Measurements from ENCODE around the gene LIPE.

The LIPE gene

DNA sequence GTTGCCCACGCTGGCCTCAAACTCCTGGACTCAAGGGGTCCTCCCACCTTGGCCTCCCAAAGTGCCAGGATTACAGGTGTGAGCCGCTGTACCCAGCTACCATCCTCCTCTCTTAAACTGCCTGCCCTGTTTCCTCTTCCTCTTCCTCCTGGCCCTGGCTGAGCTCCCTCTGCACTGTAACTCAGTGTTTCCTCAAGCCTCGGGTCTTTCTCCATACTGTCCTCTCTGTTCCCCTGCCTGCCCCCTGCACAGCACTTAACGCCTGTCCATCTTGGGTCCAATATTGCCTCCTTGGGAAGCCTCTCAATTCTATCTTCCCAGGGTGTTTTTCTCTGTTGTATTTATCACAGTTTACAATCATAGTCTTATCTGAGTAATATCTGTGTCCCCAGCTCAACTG lies 6.1 kb downstream of the LIPE start:
- Histone ChIP-seq H3K4me1 (ENCODE audit: insufficient read depth, low read length) (peaks cover 12% of the 10 kb centered on the region), H3K9me3 (ENCODE audit: low read length) (no peaks in the 10 kb centered on the region), H3K4me3 (ENCODE audit: low read length) (no peak overlapping the region), H3K36me3 (ENCODE audit: insufficient read depth, low read length) (no peaks in the 10 kb centered on the region), H2AFZ (ENCODE audit: low read depth, low read length) (no peak overlapping the region), H3K27me3 (ENCODE audit: insufficient read depth, low read length) (no peaks in the 10 kb centered on the region)

DNA sequence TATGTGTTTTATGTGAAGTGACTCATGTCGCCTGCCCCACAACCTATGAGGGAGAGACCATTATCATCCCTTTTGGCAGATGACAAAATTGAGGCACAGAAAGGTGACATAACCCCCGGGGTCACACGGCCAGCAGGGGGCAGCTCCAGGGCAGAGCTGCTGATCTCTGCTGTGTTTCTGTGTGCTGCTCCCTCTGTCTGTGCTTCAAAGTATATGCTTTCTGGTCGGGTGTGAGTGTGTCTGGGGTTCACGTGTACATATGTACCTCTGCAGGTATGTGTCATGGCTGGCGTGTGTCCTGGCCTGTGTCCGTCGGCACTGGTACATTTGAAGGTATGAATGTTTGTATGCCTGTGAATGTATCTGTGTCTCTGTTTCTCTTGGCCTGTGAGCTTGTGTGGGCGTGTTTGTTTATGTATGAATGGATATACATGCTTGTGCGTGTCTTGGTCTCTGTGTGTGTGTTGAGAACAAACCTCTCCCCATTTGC lies 7.1 kb downstream of the LIPE start:
- H3K27me3 ChIP-seq (ENCODE audit: insufficient read depth, low read length) = no peaks in the 10 kb centered on the region
- no peak overlapping the region for H3K4me3 ChIP-seq (ENCODE audit: low read length)
- H2AFZ ChIP-seq (ENCODE audit: low read depth, low read length) = no peak overlapping the region
- H3K4me1 ChIP-seq (ENCODE audit: insufficient read depth, low read length) = peaks cover 12% of the 10 kb centered on the region
- no peaks in the 10 kb centered on the region for H3K36me3 ChIP-seq (ENCODE audit: insufficient read depth, low read length)
- no peaks in the 10 kb centered on the region for H3K9me3 ChIP-seq (ENCODE audit: low read length)

DNA sequence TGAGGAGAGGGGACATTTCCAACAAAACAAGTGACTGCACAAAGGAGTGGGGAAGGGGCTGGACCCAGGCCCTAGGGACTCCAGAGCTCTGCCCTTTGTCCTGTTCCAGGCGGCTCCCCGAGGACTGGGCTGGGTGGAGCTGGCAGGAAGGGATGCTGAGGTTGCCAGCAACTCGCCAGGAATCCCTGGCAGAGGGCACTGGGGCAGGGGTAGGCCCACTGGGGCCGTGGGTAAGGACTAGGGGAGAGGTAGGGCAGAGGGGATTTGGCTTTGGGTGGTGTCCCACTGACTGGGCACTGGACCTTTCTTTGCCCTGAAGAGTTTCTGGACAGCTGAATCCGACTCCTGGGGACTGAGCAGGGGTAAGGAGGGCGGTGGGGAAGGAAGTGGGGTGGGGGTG lies 7.9 kb downstream of the LIPE start:
- Histone ChIP-seq H3K36me3 (ENCODE audit: insufficient read depth, low read length) (peaks cover 2% of the 10 kb centered on the region), H3K4me1 (ENCODE audit: insufficient read depth, low read length) (peaks cover 12% of the 10 kb centered on the region), H3K9me3 (ENCODE audit: low read length) (no peaks in the 10 kb centered on the region), H2AFZ (ENCODE audit: low read depth, low read length) (no peak overlapping the region), H3K4me3 (ENCODE audit: low read length) (no peak overlapping the region), H3K27me3 (ENCODE audit: insufficient read depth, low read length) (no peaks in the 10 kb centered on the region)

DNA sequence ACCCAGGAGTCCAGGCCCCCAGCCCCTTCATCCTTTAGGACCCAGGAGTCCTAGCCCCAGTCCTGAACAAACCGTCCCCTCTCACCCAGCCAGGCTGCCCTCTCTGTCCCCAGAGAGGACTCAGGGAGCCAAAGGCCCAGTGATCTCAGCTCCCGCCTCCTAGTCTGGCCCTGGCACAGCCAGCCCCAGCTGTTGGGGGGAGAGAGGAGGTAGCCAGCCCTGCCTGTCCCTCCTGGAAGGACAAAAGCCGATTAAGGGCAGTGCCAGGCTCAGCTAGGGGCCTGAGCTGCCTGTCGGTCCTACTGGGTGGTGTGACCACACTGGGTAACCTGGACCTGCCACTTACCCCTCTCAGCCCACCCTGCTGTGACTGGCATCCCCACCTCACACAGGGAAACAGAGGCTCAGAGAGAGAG lies 14.5 kb downstream of the LIPE start:
- H3K27me3 ChIP-seq (ENCODE audit: insufficient read depth, low read length) = no peaks in the 10 kb centered on the region
- H3K36me3 ChIP-seq (ENCODE audit: insufficient read depth, low read length) = peaks cover 14% of the 10 kb centered on the region
- no peak overlapping the region for H3K4me3 ChIP-seq (ENCODE audit: low read length)
- H3K4me1 ChIP-seq (ENCODE audit: insufficient read depth, low read length) = no peaks in the 10 kb centered on the region
- no peaks in the 10 kb centered on the region for H3K9me3 ChIP-seq (ENCODE audit: low read length)
- H2AFZ ChIP-seq (ENCODE audit: low read depth, low read length) = no peak overlapping the region

DNA sequence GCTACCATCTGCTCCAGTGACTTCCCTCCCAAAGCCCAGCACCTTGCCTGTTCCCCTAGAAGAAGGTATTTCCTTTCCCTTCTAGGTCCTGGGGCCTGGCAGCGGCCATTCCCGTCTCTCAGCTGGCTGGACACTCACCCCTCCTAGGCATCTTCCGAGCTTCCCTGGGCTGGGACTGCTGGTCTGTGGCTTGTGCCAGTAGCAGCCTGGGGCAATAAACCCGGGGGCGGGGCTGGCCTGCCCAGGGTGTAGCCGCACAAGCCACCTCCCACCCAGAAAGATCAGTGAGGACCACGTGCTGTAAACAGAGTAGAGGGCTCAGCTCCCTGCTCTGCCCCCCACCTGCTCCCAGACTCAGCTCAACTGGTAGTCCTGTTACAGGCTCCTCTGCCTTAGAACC lies 15.0 kb downstream of the LIPE start:
- Histone ChIP-seq H3K4me3 (ENCODE audit: low read length) (no peak overlapping the region), H3K4me1 (ENCODE audit: insufficient read depth, low read length) (no peaks in the 10 kb centered on the region), H2AFZ (ENCODE audit: low read depth, low read length) (no peak overlapping the region), H3K36me3 (ENCODE audit: insufficient read depth, low read length) (peaks cover 18% of the 10 kb centered on the region), H3K9me3 (ENCODE audit: low read length) (no peaks in the 10 kb centered on the region), H3K27me3 (ENCODE audit: insufficient read depth, low read length) (no peaks in the 10 kb centered on the region)

DNA sequence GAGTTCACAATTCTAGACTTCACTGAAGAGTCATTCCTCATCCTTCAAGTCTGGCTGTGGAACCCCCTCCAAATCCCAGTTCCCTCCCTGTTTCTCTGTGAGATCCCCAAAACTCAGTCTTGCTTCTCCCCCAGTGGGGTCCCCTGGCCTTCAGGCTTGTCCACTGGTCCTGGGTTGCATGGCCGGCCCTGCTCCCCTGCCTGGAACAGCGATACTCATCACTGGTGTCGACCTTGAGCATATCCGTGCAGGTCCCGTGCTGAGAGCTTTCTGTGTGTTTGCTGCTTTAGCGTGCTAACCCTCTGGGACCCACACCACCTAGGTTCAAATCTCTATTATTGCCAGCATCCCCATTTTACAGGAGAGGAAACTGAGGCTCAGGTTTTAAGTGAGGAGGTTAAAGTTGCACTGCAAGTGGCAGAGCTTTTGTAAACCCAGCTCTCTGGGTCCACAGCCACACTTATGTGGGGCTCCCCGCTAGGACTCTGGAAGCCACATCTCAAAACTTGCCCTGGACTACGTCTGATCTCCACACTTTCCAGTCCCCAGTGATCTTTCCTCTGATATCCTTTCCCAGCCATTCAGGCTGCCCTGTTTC lies 15.5 kb downstream of the LIPE start:
- Histone ChIP-seq H3K27me3 (ENCODE audit: insufficient read depth, low read length) (no peaks in the 10 kb centered on the region), H3K36me3 (ENCODE audit: insufficient read depth, low read length) (peaks cover 22% of the 10 kb centered on the region), H3K4me1 (ENCODE audit: insufficient read depth, low read length) (no peaks in the 10 kb centered on the region), H3K9me3 (ENCODE audit: low read length) (no peaks in the 10 kb centered on the region), H3K4me3 (ENCODE audit: low read length) (no peak overlapping the region), H2AFZ (ENCODE audit: low read depth, low read length) (no peak overlapping the region)

DNA sequence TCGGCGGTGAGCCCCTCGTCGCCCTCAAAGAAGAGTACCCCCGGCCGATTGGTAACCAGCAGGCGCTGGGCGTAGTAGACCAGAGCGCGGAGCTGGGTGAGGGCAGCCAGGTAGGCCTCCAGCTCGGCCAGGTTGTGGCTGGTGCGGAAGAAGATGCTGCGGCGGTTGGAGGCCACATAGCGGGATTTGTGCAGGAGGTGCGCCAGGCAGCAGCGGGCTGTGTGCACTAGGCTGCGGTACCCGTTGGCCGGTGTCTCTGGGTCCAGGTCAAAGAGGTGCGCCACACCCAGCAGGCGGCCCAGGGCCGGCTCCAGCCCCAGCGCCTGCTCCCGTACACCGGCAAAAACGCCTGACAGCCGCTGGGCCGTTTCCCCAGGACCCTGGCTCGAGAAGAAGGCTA lies 16.8 kb downstream of the LIPE start:
- H3K27me3 ChIP-seq (ENCODE audit: insufficient read depth, low read length) = no peaks in the 10 kb centered on the region
- no peak overlapping the region for H3K4me3 ChIP-seq (ENCODE audit: low read length)
- H3K36me3 ChIP-seq (ENCODE audit: insufficient read depth, low read length) = peaks cover 31% of the 10 kb centered on the region
- H2AFZ ChIP-seq (ENCODE audit: low read depth, low read length) = no peak overlapping the region
- no peaks in the 10 kb centered on the region for H3K9me3 ChIP-seq (ENCODE audit: low read length)
- no peaks in the 10 kb centered on the region for H3K4me1 ChIP-seq (ENCODE audit: insufficient read depth, low read length)

DNA sequence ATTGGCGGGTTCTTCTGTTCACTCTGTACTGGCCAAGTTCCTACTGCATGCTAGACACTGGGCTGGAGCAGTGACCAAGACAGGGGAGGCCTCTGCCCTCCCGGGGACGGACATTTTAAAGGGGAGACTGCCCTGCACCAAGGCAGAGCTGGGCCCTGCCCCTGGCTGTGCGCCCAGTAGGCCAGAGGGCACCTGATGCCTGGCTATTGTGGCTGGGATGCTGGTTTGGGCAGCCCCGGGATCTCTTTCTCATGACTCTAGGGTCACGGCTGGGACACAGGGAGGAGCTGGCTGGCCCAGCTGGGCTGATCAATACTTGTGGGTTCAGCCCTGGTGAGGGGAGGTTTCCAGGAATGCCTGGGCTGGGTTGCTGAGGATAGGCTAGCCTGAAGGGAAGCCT lies 17.7 kb downstream of the LIPE start:
- no peaks in the 10 kb centered on the region for H3K9me3 ChIP-seq (ENCODE audit: low read length)
- H2AFZ ChIP-seq (ENCODE audit: low read depth, low read length) = no peak overlapping the region
- no peaks in the 10 kb centered on the region for H3K27me3 ChIP-seq (ENCODE audit: insufficient read depth, low read length)
- H3K4me1 ChIP-seq (ENCODE audit: insufficient read depth, low read length) = no peaks in the 10 kb centered on the region
- H3K36me3 ChIP-seq (ENCODE audit: insufficient read depth, low read length) = peaks cover 38% of the 10 kb centered on the region
- H3K4me3 ChIP-seq (ENCODE audit: low read length) = no peak overlapping the region

DNA sequence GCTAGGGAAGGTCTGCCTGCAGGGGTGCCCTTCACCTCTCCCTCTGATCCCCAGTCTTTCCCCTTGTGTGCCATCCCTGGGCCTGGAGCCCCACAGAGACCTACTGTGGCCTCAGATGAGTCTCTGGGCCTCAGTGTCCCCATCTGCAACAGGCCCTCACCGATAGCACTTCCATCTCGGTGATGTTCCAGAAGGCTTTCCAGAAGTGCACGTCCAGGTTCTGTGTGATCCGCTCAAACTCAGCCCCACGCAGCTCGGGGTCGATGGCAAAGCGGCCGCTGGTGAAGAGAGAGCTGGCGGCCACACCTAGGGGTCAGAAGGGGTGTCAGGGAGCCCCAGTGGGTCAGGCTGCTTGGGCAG lies 19.4 kb downstream of the LIPE start:
- H3K4me1 ChIP-seq (ENCODE audit: insufficient read depth, low read length) = peaks cover 3% of the 10 kb centered on the region
- no peaks in the 10 kb centered on the region for H3K27me3 ChIP-seq (ENCODE audit: insufficient read depth, low read length)
- no peaks in the 10 kb centered on the region for H3K9me3 ChIP-seq (ENCODE audit: low read length)
- H2AFZ ChIP-seq (ENCODE audit: low read depth, low read length) = no peak overlapping the region
- peaks cover 40% of the 10 kb centered on the region for H3K36me3 ChIP-seq (ENCODE audit: insufficient read depth, low read length)
- H3K4me3 ChIP-seq (ENCODE audit: low read length) = no peak overlapping the region

DNA sequence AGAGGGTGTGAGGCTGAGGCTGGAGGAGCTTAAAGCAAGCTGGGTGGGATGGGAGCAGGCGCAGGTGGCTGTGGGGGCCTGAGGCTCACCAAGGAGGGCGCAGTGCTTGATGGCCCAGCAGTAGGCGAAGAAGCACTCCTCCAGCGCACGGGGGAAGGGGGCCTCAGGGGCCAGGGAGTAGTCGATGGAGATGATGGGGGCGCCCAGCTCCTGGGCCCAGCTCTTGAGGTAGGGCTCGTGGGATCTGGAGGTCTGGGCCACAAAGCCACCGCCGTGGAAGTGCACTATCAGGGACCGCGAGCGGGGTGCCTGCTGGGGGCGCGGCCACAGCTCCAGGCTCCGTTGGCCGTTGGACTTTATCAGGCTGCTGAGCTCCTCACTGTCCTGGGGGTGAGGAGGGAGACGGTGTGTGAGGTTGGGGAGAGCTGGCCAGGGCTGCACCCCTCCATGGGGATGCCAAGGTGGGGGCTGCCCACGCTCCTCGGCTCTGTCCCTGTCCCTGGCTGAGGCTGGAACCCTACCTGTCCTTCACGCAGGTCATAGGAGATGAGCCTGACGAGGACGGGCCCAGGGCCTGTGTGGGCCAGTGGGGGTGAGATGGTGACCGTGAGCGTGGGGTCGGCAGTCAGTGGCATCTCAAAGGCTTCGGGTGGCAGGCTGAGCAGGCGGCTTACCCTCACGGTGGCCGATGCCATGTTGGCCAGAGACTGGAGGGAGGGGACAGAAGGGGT lies 19.9 kb downstream of the LIPE start:
- peaks cover 8% of the 10 kb centered on the region for H3K4me1 ChIP-seq (ENCODE audit: insufficient read depth, low read length)
- H3K9me3 ChIP-seq (ENCODE audit: low read length) = no peaks in the 10 kb centered on the region
- H3K4me3 ChIP-seq (ENCODE audit: low read length) = no peak overlapping the region
- no peaks in the 10 kb centered on the region for H3K27me3 ChIP-seq (ENCODE audit: insufficient read depth, low read length)
- no peak overlapping the region for H2AFZ ChIP-seq (ENCODE audit: low read depth, low read length)
- peaks cover 40% of the 10 kb centered on the region for H3K36me3 ChIP-seq (ENCODE audit: insufficient read depth, low read length)

DNA sequence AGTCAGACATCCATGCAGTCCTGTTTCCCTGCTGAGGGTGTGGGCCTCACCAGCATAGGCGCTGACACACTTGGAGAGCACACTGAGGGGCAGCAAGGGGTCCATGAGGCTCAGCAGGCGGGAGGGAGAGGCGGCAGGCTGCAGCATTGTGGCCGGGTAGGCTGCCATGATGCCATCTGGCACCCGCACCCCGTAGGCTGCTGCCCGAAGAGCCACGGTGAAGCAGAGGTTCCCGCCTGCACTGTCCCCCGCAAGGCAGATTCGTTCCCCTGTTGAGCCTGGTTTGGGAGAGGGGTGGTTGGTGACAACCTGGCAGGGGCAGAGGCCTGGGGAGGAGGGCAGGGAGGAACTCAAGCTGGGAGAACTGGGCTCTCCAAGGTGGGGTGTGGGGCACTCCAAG lies 21.1 kb downstream of the LIPE start:
- Histone ChIP-seq H3K4me3 (ENCODE audit: low read length) (no peak overlapping the region), H3K4me1 (ENCODE audit: insufficient read depth, low read length) (peaks cover 10% of the 10 kb centered on the region), H3K27me3 (ENCODE audit: insufficient read depth, low read length) (no peaks in the 10 kb centered on the region), H3K36me3 (ENCODE audit: insufficient read depth, low read length) (peaks cover 40% of the 10 kb centered on the region), H3K9me3 (ENCODE audit: low read length) (no peaks in the 10 kb centered on the region), H2AFZ (ENCODE audit: low read depth, low read length) (no peak overlapping the region)

DNA sequence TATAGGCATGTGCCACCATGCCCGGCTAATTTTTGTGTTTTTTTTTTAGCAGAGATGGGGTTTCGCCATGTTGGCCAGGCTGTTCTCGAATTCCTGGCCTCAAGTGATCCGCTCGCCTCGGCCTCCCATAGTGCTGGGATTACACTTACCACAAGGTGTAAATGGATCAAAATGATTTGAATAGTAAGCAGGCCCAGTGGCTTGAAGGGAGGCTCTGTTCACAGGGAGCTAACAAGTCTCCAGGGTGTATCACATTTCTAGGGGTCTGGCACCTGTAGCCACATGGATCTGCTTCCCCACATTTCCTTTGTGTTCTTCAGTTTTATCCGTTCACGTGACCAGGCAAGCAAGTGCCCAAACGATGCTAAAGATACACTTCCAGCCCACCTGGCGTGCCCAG lies 23.6 kb downstream of the LIPE start:
- Histone ChIP-seq H3K4me1 (ENCODE audit: insufficient read depth, low read length) (peaks cover 17% of the 10 kb centered on the region), H2AFZ (ENCODE audit: low read depth, low read length) (no peak overlapping the region), H3K9me3 (ENCODE audit: low read length) (no peaks in the 10 kb centered on the region), H3K4me3 (ENCODE audit: low read length) (no peak overlapping the region), H3K36me3 (ENCODE audit: insufficient read depth, low read length) (peaks cover 36% of the 10 kb centered on the region), H3K27me3 (ENCODE audit: insufficient read depth, low read length) (no peaks in the 10 kb centered on the region)

DNA sequence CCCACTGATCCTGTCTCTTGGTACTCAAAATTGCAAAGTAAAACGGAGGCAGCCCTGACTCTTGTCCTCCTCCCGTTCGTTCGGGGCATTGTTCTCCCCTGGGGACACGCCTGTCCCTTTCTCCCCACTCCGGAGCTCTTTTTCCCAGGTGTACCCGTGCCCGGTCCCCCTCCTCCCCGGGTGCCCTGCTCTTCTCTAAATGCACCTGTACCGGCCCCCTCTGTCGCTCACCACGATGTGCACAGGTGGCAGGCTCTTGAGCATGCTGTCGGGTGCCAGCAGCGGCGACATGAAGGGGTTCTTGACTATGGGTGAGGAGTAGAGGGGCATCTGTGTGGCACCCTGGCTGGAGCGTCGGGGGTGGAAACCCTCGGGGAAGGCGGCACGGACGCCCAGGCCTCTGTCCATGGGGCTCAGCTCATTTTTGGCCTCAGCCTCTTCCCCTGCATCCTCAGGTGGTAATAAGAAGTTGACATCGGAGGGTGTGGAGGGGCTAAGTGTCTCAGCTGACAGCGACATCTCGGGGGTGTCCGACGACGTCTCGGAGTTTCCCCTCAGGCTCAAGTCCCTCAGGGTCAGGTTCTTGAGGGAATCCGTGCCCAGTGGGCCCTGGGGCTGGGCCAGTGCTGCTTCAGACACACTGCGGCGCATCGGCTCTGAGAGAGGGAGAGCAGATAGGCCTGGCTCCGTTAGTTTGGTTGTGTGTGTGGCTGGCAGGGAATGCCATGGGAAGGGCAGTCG lies 24.6 kb downstream of the LIPE start:
- H3K9me3 ChIP-seq (ENCODE audit: low read length) = no peaks in the 10 kb centered on the region
- H3K27me3 ChIP-seq (ENCODE audit: insufficient read depth, low read length) = no peaks in the 10 kb centered on the region
- peak overlapping the region; percentile 64 for H3K4me3 ChIP-seq (ENCODE audit: low read length)
- H2AFZ ChIP-seq (ENCODE audit: low read depth, low read length) = no peak overlapping the region
- H3K36me3 ChIP-seq (ENCODE audit: insufficient read depth, low read length) = peaks cover 29% of the 10 kb centered on the region
- peaks cover 22% of the 10 kb centered on the region for H3K4me1 ChIP-seq (ENCODE audit: insufficient read depth, low read length)
